ENCODE data around the gene ACOXL.
"Not testable (repeated sequence)": the region's sequence is repeated elsewhere in the genome, so short reads cannot be mapped to it uniquely, and the experiment has no call there.

ACOXL gene

DNA sequence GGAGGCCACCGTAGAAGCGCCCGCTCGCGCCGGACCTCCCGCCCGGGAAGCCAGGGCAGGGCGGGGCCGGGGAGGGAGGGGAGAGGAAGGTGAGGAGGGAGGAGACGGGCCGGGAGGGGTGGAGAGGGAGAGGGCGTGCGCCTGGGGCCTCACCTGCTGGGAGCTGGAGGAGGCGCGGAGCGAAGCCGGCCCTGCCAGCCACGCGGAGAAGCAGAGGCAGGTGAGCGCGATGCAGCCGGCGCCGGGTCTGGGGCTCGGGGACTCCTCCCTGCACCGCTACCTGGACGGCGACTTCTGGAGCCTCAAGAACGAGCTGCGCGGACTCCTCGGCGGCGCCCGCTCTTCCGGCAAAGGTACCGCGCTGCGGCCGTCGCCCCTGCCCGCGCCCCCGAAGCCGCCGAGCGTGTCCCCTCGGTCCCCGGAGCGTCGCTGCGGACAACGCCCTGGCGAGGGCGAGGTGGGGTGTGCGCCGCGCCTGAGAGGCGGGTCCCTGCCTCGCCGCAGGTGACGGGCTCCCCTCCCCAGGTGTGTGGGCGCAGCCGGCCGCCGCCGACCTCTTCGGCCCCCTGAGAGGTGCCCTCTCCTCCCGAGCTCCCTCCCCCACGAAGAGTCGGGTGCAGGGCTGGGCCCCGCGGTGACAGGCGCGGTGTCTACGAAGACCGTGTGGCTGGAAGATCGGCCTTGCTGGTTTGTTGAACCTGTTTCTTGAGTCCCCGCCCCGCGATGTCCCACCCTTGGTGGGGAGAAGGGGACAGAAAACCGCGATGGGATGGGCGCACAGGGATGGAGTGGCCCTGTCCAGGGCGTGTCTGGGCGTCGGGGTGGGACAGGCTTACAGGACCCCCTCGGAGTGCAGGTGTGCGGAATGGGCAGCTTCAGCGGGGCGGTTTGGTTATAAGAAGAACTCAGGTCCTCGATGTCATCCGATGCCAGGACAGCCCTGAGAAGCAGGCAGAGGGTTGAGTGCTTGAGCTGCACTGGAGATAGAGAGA is at the start of gene ACOXL:
Gene ACOXL, plus strand, starts transcription at position 152 of the 992 bp plus-strand sequence. CDS start 35,817 bp downstream, outside the sequence.
- no peak within 1 kb of the TSS for H3K4me3 ChIP-seq (ENCODE audit: low read depth, low read length)
- TF ChIP-seq, protein P1, sequence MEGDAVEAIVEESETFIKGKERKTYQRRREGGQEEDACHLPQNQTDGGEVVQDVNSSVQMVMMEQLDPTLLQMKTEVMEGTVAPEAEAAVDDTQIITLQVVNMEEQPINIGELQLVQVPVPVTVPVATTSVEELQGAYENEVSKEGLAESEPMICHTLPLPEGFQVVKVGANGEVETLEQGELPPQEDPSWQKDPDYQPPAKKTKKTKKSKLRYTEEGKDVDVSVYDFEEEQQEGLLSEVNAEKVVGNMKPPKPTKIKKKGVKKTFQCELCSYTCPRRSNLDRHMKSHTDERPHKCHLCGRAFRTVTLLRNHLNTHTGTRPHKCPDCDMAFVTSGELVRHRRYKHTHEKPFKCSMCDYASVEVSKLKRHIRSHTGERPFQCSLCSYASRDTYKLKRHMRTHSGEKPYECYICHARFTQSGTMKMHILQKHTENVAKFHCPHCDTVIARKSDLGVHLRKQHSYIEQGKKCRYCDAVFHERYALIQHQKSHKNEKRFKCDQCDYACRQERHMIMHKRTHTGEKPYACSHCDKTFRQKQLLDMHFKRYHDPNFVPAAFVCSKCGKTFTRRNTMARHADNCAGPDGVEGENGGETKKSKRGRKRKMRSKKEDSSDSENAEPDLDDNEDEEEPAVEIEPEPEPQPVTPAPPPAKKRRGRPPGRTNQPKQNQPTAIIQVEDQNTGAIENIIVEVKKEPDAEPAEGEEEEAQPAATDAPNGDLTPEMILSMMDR (IDR thresholded peaks at IDR 0.05; ENCODE audit: low read depth, low read length), result no peak

GRCh38 chr2:110682872-110683271 is 49.5 kb upstream of the ACOXL start:
- TF ChIP-seq, protein P1 (IDR thresholded peaks at IDR 0.05; ENCODE audit: low read depth, low read length), result no peak
- H3K4me3 ChIP-seq (ENCODE audit: low read depth, low read length), result no peak overlapping the region

GRCh38 chr2:110687775-110688484 is 44.4 kb upstream of the ACOXL start:
- H3K4me3 ChIP-seq (ENCODE audit: low read depth, low read length), result not testable (repeated sequence)

GRCh38 chr2:110688594-110689091 is 43.7 kb upstream of the ACOXL start:
- TF ChIP-seq, protein P1 (IDR thresholded peaks at IDR 0.05; ENCODE audit: low read depth, low read length), result no peak
- no peak overlapping the region for H3K4me3 ChIP-seq (ENCODE audit: low read depth, low read length)

- H3K4me3 ChIP-seq (ENCODE audit: low read depth, low read length), result no peak overlapping the region
- TF ChIP-seq, protein P1 (IDR thresholded peaks at IDR 0.05; ENCODE audit: low read depth, low read length), result no peak
Measured at GRCh38 chr2:110690083-110690965, 42.0 kb upstream of the ACOXL start.

- no peak overlapping the region for H3K4me3 ChIP-seq (ENCODE audit: low read depth, low read length)
- TF ChIP-seq, protein P1 (IDR thresholded peaks at IDR 0.05; ENCODE audit: low read depth, low read length), result no peak
Measured at GRCh38 chr2:110691612-110692258, 40.6 kb upstream of the ACOXL start.

DNA sequence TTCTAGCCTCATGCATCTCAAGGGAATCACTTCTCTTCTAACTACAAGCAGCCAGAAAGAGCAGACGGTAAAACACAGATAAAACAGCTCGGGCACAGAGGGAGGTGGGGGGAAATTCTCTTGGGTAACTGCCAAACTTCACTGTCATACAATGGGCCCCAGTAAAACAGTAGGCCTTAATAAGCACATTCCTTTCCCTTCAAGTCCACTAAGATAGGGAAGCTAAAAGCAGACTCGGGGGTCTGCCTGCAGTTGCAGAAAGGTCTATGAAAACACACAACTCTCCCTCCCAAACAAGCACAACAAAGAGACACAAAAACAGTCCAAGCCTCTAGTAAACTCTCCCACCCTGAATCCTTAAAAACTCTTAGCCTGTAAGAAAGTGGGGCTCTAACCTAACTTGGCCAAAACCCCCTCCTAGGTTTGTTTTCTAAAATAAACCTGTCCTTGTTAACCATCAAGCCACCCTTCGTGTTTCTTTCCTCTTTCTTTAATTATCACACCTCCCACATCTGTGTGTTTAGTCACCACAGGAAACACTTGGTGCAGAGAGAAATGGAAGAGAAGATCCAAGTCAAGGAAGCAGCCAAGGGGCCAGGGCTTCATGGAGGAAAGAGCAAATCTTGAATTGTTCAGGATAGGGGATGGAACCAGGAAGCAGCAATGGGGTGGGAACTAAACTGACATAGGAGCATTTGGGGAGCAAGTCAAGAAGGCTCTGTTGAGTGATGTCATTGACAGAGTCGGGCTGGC is 37.1 kb upstream of the ACOXL start:
- not testable (repeated sequence) for H3K4me3 ChIP-seq (ENCODE audit: low read depth, low read length)

DNA sequence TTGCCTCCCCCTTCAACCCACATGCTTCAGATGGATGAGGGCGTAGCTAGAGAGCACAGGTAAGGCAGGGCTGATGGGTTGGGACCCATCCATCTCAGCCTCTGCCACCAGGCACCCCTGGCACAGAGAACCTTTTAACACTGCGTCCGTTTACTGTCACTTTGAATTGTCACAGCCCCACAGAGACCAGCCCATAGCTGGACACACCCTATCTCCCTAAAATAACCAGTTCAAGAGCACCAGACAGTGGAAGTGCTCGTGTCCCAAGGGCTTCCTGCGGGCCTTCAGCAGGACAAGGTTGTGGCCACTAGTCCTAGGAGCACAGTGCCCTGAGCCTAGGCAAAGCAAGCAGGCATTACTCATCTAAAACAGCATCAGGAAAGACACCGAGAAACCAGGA is 34.1 kb upstream of the ACOXL start:
- not testable (repeated sequence) for H3K4me3 ChIP-seq (ENCODE audit: low read depth, low read length)

Data from WI38 (cell line).